GM21367 (cell line): ENCODE results near the gene CHST6.
"Not testable (repeated sequence)": the region's sequence is repeated elsewhere in the genome, so short reads cannot be mapped to it uniquely, and the experiment has no call there.

Source experiments
- ATAC-seq: cut with Tn5 transposase; IDR thresholded peaks from one replicate; pipeline ENCODE4 v1.9.1; 2021; ENCODE audit not compliant: unreplicated experiment

Gene CHST6

GRCh38 chr16:75495076-75495674 lies at the start of gene CHST6:
CHST6 (minus strand) TSS chr16:75495441; CDS start chr16:75479828, 15,613 bp downstream.
- peak; percentile 78 for ATAC-seq

- not testable (repeated sequence) for ATAC-seq
These were observed 47.2 kb upstream of the CHST6 start for GRCh38 chr16:75542462-75542861.

GRCh38 chr16:75541236-75541635 lies 46.0 kb upstream of the CHST6 start:
- no peak for ATAC-seq

GRCh38 chr16:75538882-75539565 lies 43.8 kb upstream of the CHST6 start:
- ATAC-seq = not testable (repeated sequence)

GRCh38 chr16:75537776-75538175 lies 42.5 kb upstream of the CHST6 start:
- ATAC-seq = no peak

- no peak for ATAC-seq
These were observed 40.7 kb upstream of the CHST6 start, which contains the start of gene CHST5 for GRCh38 chr16:75535901-75536300. CHST5 (minus strand) TSS chr16:75536108; CDS start chr16:75530384, 5,724 bp downstream.

- no peak for ATAC-seq
These were observed 40.1 kb upstream of the CHST6 start for GRCh38 chr16:75535211-75535843.

GRCh38 chr16:75534560-75535205 lies 39.4 kb upstream of the CHST6 start:
- ATAC-seq = no peak

GRCh38 chr16:75532791-75533190 lies 37.5 kb upstream of the CHST6 start:
- no peak for ATAC-seq

GRCh38 chr16:75532142-75532765 lies 37.0 kb upstream of the CHST6 start:
- ATAC-seq = no peak

GRCh38 chr16:75529959-75530358 lies 34.7 kb upstream of the CHST6 start:
- no peak for ATAC-seq

GRCh38 chr16:75529056-75529905 lies 34.0 kb upstream of the CHST6 start:
- no peak for ATAC-seq

- no peak for ATAC-seq
These were observed 32.6 kb upstream of the CHST6 start for GRCh38 chr16:75527825-75528299.

GRCh38 chr16:75526032-75526790 lies 31.0 kb upstream of the CHST6 start:
- no peak for ATAC-seq

- ATAC-seq = no peak
These were observed 23.9 kb upstream of the CHST6 start for GRCh38 chr16:75519175-75519574.

GRCh38 chr16:75516189-75516966 lies 21.1 kb upstream of the CHST6 start:
- ATAC-seq = not testable (repeated sequence)

GRCh38 chr16:75514296-75514695 lies 19.1 kb upstream of the CHST6 start:
- ATAC-seq = no peak

GRCh38 chr16:75506574-75506973 lies 11.3 kb upstream of the CHST6 start:
- no peak for ATAC-seq

- no peak for ATAC-seq
These were observed 10.9 kb upstream of the CHST6 start for GRCh38 chr16:75506107-75506506.
